Effector memory CD4-positive, alpha-beta T cell (primary cell): ENCODE measurements around the gene SOHLH1.
"Not testable (repeated sequence)": the region's sequence is repeated elsewhere in the genome, so short reads cannot be mapped to it uniquely, and the experiment has no call there.

ENCODE experiments used
- DNase-seq, 3 donors: peaks; one replicate each; pipeline ENCODE4 v3.0.0-alpha.2; 2020
- H3K27ac ChIP-seq: 2 replicates; pipeline ENCODE4 v1.7.0; 2013; ENCODE audit warnings: mild to moderate bottlenecking, low read length, moderate library complexity; ENCODE audit not compliant: insufficient read depth, poor library complexity, severe bottlenecking
- H3K27me3 ChIP-seq: replicated peaks from 2 replicates; pipeline ENCODE4 v1.7.0; 2013; ENCODE audit warnings: mild to moderate bottlenecking, low read length; ENCODE audit not compliant: insufficient read depth, control insufficient read depth, poor library complexity, severe bottlenecking
- H3K36me3 ChIP-seq: 2 replicates; pipeline ENCODE4 v1.7.0; 2013; ENCODE audit warnings: mild to moderate bottlenecking, low read length, moderate library complexity; ENCODE audit not compliant: control insufficient read depth, insufficient read depth
- H3K4me1 ChIP-seq: 2 replicates; pipeline ENCODE4 v1.7.0; 2013; ENCODE audit warnings: low read length, mild to moderate bottlenecking; ENCODE audit not compliant: control insufficient read depth, insufficient read depth, poor library complexity, severe bottlenecking
- H3K4me3 ChIP-seq: 2 replicates; pipeline ENCODE4 v1.7.0; 2013; ENCODE audit warnings: low read length, low read depth, mild to moderate bottlenecking; ENCODE audit not compliant: insufficient read depth, poor library complexity, severe bottlenecking
- H3K9me3 ChIP-seq: 2 replicates; pipeline ENCODE4 v1.7.0; 2013; ENCODE audit warnings: mild to moderate bottlenecking, low read length, moderate library complexity; ENCODE audit not compliant: control insufficient read depth

The SOHLH1 gene

DNA sequence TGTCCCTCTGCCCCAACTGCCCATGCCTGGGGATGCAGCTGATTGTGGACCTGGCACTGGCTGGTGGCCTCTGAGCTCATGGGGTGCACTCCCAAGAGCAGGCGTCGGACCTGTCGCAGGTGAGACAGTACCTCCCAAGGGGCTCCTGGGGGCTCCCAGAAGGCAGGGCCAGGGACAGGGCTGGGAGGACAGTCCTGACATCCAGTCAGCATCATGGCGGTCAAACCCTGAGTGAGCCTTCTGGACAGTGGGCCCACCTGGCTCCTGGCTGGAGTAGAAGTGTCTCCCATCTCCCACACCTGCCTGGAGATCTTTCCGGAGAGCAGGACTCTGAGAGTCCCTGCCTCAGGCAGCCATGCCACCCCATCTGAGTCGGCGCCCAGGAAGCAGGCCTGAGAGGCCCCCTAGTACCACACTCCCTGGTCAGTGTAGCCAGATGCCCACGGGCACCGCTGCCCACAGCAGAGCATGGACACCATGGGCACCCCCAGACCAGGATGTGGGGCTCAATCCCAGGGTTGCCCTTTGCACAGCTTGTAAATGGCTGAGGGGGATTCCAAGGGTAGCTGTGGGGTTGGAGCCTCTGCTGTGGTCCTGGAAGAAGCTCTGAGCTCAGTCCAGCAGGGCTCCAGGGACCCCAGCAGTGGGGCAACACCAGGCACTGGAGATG lies 29.5 kb downstream of the SOHLH1 start:
- no peak overlapping the region for H3K27ac ChIP-seq

DNA sequence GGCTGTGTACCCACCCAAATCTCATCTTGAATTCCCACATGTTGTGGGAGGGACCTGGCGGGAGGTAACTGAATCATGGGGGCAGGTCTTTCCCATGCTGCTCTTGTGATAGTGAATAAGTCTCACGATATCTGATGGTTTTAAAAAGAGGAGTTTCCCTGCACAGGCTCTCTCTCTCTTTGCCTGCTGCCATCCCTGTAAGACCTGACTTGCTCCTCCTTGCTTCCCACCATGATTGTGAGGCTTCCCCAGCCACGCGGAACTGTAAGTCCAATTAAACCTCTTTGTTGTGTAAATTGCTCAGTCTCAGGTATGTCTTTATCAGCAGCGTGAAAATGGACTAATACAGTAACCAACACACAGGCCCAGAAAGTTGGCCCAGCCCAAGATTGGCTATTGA lies 30.3 kb downstream of the SOHLH1 start:
- H3K4me1 ChIP-seq, H3K27ac ChIP-seq, H3K9me3 ChIP-seq, H3K27me3 ChIP-seq, DNase-seq, H3K4me3 ChIP-seq, H3K36me3 ChIP-seq: not testable (repeated sequence)

More for the DNA sequence above, 29.5 kb downstream of the SOHLH1 start:
- H3K9me3 ChIP-seq: no peaks in the 10 kb centered on the region
- no peak overlapping the region for H3K4me3 ChIP-seq
- no peaks in the 10 kb centered on the region for H3K4me1 ChIP-seq
- no peak for DNase-seq
- H3K27me3 ChIP-seq: no peaks in the 10 kb centered on the region
- no peaks in the 10 kb centered on the region for H3K36me3 ChIP-seq

DNA sequence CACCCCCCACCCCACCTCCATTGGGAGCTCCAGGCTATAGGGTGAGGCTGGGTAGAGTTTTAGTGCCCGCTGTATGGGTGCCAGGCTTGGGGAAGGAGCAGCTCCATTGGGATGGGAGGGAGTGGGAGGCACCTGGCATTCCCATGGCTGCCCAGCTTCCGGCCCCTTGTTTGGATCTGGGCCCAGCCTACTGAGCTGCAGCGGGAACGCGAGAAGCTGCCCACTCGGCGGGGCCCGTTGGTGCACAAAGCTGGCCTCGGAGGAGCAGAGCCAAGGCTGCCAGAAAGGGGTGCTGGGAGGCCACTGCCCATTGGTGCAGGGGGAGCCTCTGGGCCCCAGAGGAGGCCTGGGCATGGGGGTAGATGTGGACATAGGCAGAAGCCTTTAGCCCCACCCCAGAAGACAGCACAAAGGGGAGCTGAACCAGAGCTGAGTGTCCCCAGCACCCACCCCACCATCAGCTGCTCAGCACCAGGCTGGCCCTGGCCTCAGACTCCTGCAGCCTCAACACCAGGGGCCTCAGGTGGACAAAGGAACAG lies 31.7 kb downstream of the SOHLH1 start:
- no peaks in the 10 kb centered on the region for H3K27me3 ChIP-seq
- no peak for DNase-seq
- no peaks in the 10 kb centered on the region for H3K4me1 ChIP-seq
- no peak overlapping the region for H3K4me3 ChIP-seq
- no peak overlapping the region for H3K27ac ChIP-seq
- no peaks in the 10 kb centered on the region for H3K36me3 ChIP-seq
- H3K9me3 ChIP-seq: no peaks in the 10 kb centered on the region

DNA sequence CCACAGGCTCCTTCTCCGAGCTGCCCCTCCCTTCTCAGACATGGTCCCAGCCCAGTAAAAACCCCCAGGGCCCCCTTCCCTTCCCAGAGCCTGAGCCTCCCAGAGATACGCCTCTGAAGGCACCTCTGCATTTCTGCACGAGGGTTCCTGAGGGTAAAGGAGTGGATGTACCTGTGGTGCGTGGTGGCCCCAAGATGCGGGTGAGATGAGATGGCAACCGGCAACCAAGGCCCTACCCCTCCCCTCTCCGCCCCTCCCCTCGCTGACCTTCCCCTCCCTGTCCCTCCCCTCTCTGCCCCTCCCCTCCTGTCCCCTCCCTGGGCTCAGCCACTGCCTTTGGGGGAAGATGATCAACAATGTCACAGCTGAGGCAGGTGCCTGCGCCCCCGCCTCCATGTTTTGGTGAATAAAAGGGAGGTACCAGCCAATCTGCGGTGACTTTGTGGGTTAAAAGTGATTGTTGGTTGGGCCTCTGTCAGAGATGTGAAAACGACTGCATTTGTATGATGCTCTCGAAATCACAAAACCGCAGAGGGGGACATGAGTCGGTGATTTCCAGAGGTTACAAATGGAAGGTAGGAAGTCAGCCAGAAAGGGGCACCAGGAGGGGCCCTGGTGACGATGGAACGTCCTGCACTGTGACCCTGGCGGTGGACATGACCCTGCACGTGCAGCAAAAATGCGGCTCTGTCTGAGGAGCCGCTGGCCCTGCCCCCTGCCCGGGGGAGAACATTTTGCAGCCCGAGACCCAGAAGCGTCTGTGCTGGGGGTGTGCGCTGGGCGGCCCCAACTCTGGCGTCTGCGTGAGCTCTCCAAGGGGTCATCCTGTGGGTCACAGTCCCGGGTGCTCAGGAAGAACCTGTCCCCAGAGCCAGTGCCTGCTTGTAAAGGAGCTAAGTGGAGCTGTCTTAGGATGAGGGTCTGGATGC lies 32.5 kb downstream of the SOHLH1 start:
- Histone ChIP-seq H3K27me3 (no peaks in the 10 kb centered on the region), H3K9me3 (no peaks in the 10 kb centered on the region), H3K4me3 (no peak overlapping the region), H3K27ac (no peak overlapping the region), H3K4me1 (no peaks in the 10 kb centered on the region), H3K36me3 (no peaks in the 10 kb centered on the region)
- DNase-seq: no peak

DNA sequence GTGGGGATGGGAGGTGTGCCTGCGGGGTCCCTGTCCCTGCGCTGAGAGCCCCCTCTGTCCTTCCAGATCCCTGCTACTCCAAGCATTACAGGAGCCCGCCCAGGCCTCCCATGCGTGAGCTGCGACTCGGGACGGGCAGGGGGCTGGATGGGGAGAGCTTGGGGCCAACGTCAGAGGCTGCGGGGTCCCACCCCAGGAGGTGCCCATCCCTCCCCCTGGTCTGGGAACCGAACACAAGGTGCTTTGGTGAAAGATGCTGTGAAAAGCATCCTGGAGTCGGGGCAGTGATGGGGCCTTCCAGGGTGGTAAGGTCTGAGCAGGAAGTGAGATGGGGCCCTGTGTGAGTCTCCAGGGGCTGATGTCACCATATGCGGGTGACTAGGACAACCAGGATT lies 33.5 kb downstream of the SOHLH1 start:
- H3K27me3 ChIP-seq: no peaks in the 10 kb centered on the region
- H3K9me3 ChIP-seq: no peaks in the 10 kb centered on the region
- no peak overlapping the region for H3K4me3 ChIP-seq
- no peaks in the 10 kb centered on the region for H3K4me1 ChIP-seq
- no peaks in the 10 kb centered on the region for H3K36me3 ChIP-seq
- H3K27ac ChIP-seq: no peak overlapping the region
- no peak for DNase-seq

DNA sequence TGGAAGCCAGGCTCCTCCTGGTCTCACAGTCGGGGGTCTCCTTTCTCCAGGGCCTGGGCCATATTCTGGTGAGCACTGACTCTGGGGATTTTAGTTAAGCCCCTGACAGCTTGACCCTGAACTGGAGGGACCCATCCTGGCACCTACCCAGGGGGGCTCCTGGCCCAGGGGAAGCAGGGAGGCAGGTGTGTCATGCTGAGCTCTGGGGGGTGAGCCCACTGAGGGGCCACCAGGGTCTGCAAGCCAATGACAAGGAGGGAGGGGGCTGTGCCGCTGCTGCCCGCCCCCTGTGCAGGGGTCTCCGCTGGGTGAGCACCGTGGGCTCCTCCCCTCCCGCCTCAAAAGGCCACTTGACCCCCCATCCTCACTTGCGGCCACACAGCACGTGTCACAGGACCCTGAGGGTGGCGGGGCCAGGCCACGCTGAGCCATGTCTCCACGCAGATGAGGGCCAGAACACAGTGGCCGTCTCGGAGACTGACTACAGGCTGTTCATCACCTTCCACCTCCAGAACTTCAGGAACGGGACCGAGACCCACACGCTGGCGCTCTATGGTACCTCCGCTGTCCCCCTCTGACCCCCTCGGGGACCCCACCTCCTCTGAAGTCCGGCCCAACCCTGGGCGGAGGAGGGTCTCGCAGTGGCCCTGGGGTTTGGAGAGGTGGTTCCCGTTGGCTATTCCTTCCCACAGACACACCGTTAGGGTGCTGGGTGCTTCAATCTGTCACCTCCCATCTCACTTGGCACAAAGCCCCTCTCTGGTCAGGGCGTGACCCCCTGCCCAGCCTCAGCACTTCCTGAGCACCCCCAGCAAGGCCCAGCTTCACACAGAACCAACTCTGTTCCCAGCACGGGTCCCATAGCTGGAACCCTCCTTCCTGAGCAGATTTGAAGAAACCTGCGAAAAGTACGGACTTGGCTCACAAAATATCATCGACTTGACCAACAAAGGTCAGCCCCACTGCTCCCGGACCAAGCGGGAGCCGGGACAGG lies 34.2 kb downstream of the SOHLH1 start:
- H3K27ac ChIP-seq: no peak overlapping the region
- no peaks in the 10 kb centered on the region for H3K9me3 ChIP-seq
- no peak for DNase-seq
- no peaks in the 10 kb centered on the region for H3K4me1 ChIP-seq
- no peaks in the 10 kb centered on the region for H3K36me3 ChIP-seq
- no peaks in the 10 kb centered on the region for H3K27me3 ChIP-seq
- no peak overlapping the region for H3K4me3 ChIP-seq

DNA sequence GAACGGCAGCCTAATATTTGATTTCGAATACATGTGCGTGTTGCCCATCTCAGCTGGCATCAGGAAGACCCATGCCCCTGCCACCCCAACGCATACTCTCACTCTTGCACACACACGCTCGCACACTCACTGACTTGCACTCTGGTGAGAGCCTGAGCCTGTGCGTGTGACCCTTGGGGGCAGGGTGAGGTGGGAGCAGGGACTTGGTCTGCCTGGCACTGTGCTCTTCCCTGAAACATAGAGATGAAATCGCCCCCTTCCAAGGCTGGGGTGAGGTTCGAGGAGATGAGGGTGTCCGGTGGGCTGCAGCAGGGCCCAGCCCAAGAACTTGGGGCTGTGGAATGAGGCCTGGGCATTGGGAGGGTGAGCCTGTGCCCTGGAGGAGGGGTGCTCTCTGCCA lies 35.0 kb downstream of the SOHLH1 start:
- no peak overlapping the region for H3K27ac ChIP-seq
- H3K36me3 ChIP-seq: no peaks in the 10 kb centered on the region
- no peaks in the 10 kb centered on the region for H3K4me1 ChIP-seq
- H3K9me3 ChIP-seq: no peaks in the 10 kb centered on the region
- no peak for DNase-seq
- no peaks in the 10 kb centered on the region for H3K27me3 ChIP-seq
- H3K4me3 ChIP-seq: no peak overlapping the region

DNA sequence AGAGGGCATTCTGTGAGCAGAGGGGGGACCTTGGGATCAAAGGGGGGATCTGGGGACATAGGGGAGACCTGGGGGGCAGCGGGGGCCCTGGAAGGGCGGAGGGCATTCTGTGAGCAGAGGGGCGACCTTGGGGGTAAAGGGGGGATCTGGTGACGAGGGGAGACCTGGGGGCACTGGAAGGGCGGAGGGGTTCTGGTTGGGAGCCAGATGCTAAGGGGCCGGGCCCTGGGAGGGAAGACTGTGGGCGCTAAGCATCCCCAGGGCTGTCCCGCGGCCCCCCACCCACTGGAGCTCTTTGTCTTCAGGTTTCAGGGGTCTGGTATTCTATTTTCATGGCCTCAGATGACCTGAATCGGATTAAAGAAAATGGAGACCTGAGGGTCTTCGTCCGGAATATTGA lies 35.4 kb downstream of the SOHLH1 start:
- H3K4me1 ChIP-seq: no peaks in the 10 kb centered on the region
- no peaks in the 10 kb centered on the region for H3K27me3 ChIP-seq
- DNase-seq: no peak
- no peak overlapping the region for H3K4me3 ChIP-seq
- H3K27ac ChIP-seq: no peak overlapping the region
- no peaks in the 10 kb centered on the region for H3K9me3 ChIP-seq
- H3K36me3 ChIP-seq: no peaks in the 10 kb centered on the region

DNA sequence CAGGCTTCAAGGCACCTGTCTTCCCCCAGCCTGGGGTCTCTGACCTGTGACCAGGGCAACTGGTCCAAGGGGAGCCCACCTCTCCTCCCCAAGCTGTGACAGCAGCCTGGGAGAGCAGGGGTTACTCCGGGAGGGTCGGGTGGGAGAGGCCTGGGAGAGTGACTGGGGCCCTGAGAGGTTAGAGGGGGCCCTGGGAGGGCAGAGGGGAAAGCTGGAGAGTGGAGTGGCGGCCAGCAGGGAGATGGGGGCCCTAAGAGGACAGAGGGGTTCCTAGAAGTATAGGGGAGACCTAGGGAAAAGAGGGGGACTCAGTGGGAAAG lies 35.9 kb downstream of the SOHLH1 start:
- Histone ChIP-seq H3K27me3 (no peaks in the 10 kb centered on the region), H3K36me3 (no peaks in the 10 kb centered on the region), H3K4me1 (no peaks in the 10 kb centered on the region), H3K9me3 (no peaks in the 10 kb centered on the region), H3K4me3 (no peak overlapping the region), H3K27ac (no peak overlapping the region)
- DNase-seq: no peak
